HepG2 (cell line): Measurements from ENCODE around the gene TAGLN2. TPM values are rescaled to one million over a fixed set of nuclear protein-coding genes. Genes with fewer than 3 reads are reported as not detected.

ENCODE experiments used
- ATAC-seq: fragments of 200-7000 bp; cut with Tn5 transposase; 3 replicates; pipeline ENCODE4 v1.9.1; 2020; ENCODE audit warnings: mild to moderate bottlenecking, moderate library complexity
- BruUV-seq: library from RNA; stranded (reverse); fragments of 400-500 nt; replicated peaks from 2 replicates; lab custom pipeline; 2021; lab: Mats Ljungman, UMichigan
- CTCF ChIA-PET: fragments of 300-600 bp; formaldehyde crosslinking; extraction: SDS; loops from one replicate; lab custom pipeline; 2021; ENCODE audit warnings: low total read pairs, inconsistent platforms, low intra/inter-chr PET ratio; lab: Yijun Ruan, JAX
- POLR2A ChIA-PET: fragments of 350-600 bp; sonication (Branson Sonifier 250); formaldehyde crosslinking; loops from one replicate; lab custom pipeline; 2020; ENCODE audit warnings: antibody characterized with exemption, inconsistent platforms; lab: Yijun Ruan, JAX
- DNase-seq: peaks from one replicate; pipeline ENCODE4 v3.0.0-alpha.2; 2015; ENCODE audit warnings: low spot score
- FAIRE-seq: peaks from 3 replicates; lab custom pipeline; 2011; peaks lifted over from hg19 to GRCh38; lab: Jason Lieb, UNC
- H2AFZ ChIP-seq: one replicate; pipeline ENCODE4 v1.6.1; 2011; ENCODE audit warnings: low read length, inconsistent platforms
- H3K27ac ChIP-seq: fragments of 300-600 bp; 3 replicates; pipeline ENCODE4 v1.8.0; 2011; ENCODE audit warnings: mixed run types, mild to moderate bottlenecking, mixed read lengths, low read length, inconsistent platforms; ENCODE audit not compliant: insufficient read depth; ENCODE audit errors: extremely low read length
- H3K27me3 ChIP-seq, 2 experiments: fragments of 200-600 bp in 1 of 2; 2 replicates in 1 of 2; 3 replicates in 1 of 2; pipeline versions ENCODE4 v1.6.0 to v1.8.0; 2011; ENCODE audit warnings: low read length in 2 of 2, mild to moderate bottlenecking in 2 of 2, moderate library complexity in 2 of 2, inconsistent platforms in 1 of 2; ENCODE audit not compliant: insufficient read depth in 2 of 2, control insufficient read depth in 1 of 2
- H3K36me3 ChIP-seq, 2 experiments: fragments of 200-600 bp in 1 of 2; replicated peaks in 1 of 2; 2 replicates in 1 of 2; 3 replicates in 1 of 2; pipeline versions ENCODE4 v1.5.1 to v1.8.0; 2011; ENCODE audit warnings: low read length in 2 of 2, inconsistent platforms in 1 of 2; ENCODE audit not compliant: insufficient read depth in 2 of 2, control insufficient read depth in 1 of 2
- H3K4me1 ChIP-seq: 2 replicates; pipeline ENCODE4 v1.5.1; 2012; ENCODE audit warnings: low read length, inconsistent platforms; ENCODE audit not compliant: insufficient read depth
- H3K4me2 ChIP-seq: 2 replicates; pipeline ENCODE4 v1.6.0; 2011; ENCODE audit warnings: low read depth, low read length, inconsistent platforms
- H3K4me3 ChIP-seq, 3 experiments: fragments of 200-600 bp in 1 of 3; sonication (generic), shearing (Covaris generic) in 1 of 3; replicated peaks in 1 of 3; 2 replicates each; pipeline ENCODE4 v1.5.1; 2011 to 2016; ENCODE audit warnings: low read length in 3 of 3, inconsistent platforms in 2 of 3, low read depth in 2 of 3, mild to moderate bottlenecking in 2 of 3, control low read depth in 1 of 3, mixed read lengths in 1 of 3; ENCODE audit not compliant: insufficient read depth in 1 of 3
- H3K79me2 ChIP-seq: one replicate; pipeline ENCODE4 v1.6.1; 2011; ENCODE audit warnings: low read length, inconsistent platforms; ENCODE audit not compliant: insufficient read depth
- H3K9ac ChIP-seq: 2 replicates; pipeline ENCODE4 v1.6.0; 2011; ENCODE audit warnings: mild to moderate bottlenecking, low read depth, low read length, inconsistent platforms; ENCODE audit not compliant: insufficient read depth
- H3K9me3 ChIP-seq: 2 replicates; pipeline ENCODE4 v1.5.1; 2012; ENCODE audit warnings: mild to moderate bottlenecking, low read length
- H4K20me1 ChIP-seq: 2 replicates; pipeline ENCODE4 v1.6.0; 2011; ENCODE audit warnings: inconsistent platforms, mild to moderate bottlenecking, low read length, moderate library complexity; ENCODE audit not compliant: insufficient read depth
- ELF4 ChIP-seq: sonication (generic); formaldehyde crosslinking; IDR thresholded peaks from 2 replicates; pipeline ENCODE4 v1.5.0; 2020; ENCODE audit warnings: missing genetic modification reagents, mild to moderate bottlenecking, moderate library complexity, borderline replicate concordance
- GATA4 ChIP-seq: sonication (generic); IDR thresholded peaks from 2 replicates; pipeline ENCODE4 v1.6.1; 2016; ENCODE audit warnings: antibody characterized with exemption, low read depth, borderline replicate concordance
- GPN1 ChIP-seq: sonication (generic); formaldehyde crosslinking; IDR thresholded peaks from 2 replicates; pipeline ENCODE4 v1.5.1; 2020; ENCODE audit warnings: missing genetic modification reagents, borderline replicate concordance
- HNF1B ChIP-seq: sonication (generic); formaldehyde crosslinking; IDR thresholded peaks from 2 replicates; pipeline ENCODE4 v1.5.1; 2020; ENCODE audit warnings: mild to moderate bottlenecking, moderate library complexity, missing genetic modification reagents
- HOXA3 ChIP-seq: sonication (generic); formaldehyde crosslinking; IDR thresholded peaks from 2 replicates; pipeline ENCODE4 v1.5.0; 2020; ENCODE audit warnings: missing genetic modification reagents
- KDM3A ChIP-seq: IDR thresholded peaks from 2 replicates; pipeline ENCODE4 v1.6.1; 2018; ENCODE audit warnings: low read depth, missing compliant biosample characterization
- MAF1 ChIP-seq: sonication (generic); formaldehyde crosslinking; IDR thresholded peaks from 2 replicates; pipeline ENCODE4 v1.5.0; 2020; ENCODE audit warnings: missing genetic modification reagents, borderline replicate concordance
- MED13 ChIP-seq: sonication (generic); formaldehyde crosslinking; IDR thresholded peaks from 2 replicates; pipeline ENCODE4 v1.5.0; 2020; ENCODE audit warnings: missing genetic modification reagents
- NR3C1 ChIP-seq: sonication (generic); formaldehyde crosslinking; IDR thresholded peaks from 2 replicates; pipeline ENCODE4 v1.4.0; 2020; ENCODE audit warnings: missing genetic modification reagents
- REST ChIP-seq, 2 experiments: IDR thresholded peaks; 2 replicates each; pipeline ENCODE4 v1.6.1; 2011 to 2012; ENCODE audit warnings: low read length in 2 of 2, borderline replicate concordance in 1 of 2, low read depth in 1 of 2, mild to moderate bottlenecking in 1 of 2, moderate library complexity in 1 of 2
- SOX13 ChIP-seq, 3 experiments: fragments of 450-650 bp in 1 of 3; sonication (generic) in 1 of 3; formaldehyde crosslinking in 1 of 3; IDR thresholded peaks in 2 of 3; conservative IDR thresholded peaks in 1 of 3; 2 replicates each; pipeline versions ENCODE4 v1.5.0 to v1.6.1; 2016 to 2020; ENCODE audit warnings: antibody characterized with exemption in 1 of 3, mild to moderate bottlenecking in 1 of 3, missing compliant biosample characterization in 1 of 3, missing genetic modification reagents in 1 of 3, moderate library complexity in 1 of 3
- SOX5 ChIP-seq: IDR thresholded peaks from 2 replicates; pipeline ENCODE4 v1.6.1; 2016; ENCODE audit warnings: borderline replicate concordance
- XRCC5 ChIP-seq: fragments of 200-400 bp; formaldehyde crosslinking; optimal IDR thresholded peaks from 2 replicates; pipeline ENCODE3; 2017; ENCODE audit warnings: mild to moderate bottlenecking, low read length
- YEATS4 ChIP-seq: sonication (generic); formaldehyde crosslinking; IDR thresholded peaks from 2 replicates; pipeline ENCODE4 v1.4.0; 2020; ENCODE audit warnings: missing genetic modification reagents, borderline replicate concordance
- ZFAT ChIP-seq: sonication (generic); formaldehyde crosslinking; conservative IDR thresholded peaks from 2 replicates; pipeline ENCODE4 v1.8.1; 2023; ENCODE audit warnings: missing genetic modification reagents, inconsistent platforms
- ZNF160 ChIP-seq: sonication (generic); formaldehyde crosslinking; IDR thresholded peaks from 2 replicates; pipeline ENCODE4 v1.8.0; 2022; ENCODE audit warnings: mild to moderate bottlenecking, inconsistent platforms, missing genetic modification reagents
- ZNF205 ChIP-seq: IDR thresholded peaks from 2 replicates; pipeline ENCODE4 v1.6.1; 2018; ENCODE audit warnings: missing biosample characterization, missing genetic modification reagents
- ZNF225 ChIP-seq: sonication (generic); formaldehyde crosslinking; IDR thresholded peaks from 2 replicates; pipeline ENCODE4 v1.4.0; 2020; ENCODE audit warnings: mild to moderate bottlenecking, missing genetic modification reagents
- WGBS: methylation state at CpG from one replicate; pipeline ENCODE4 v1.1.6; 2017; ENCODE audit warnings: low lambda C conversion rate; 5-methylcytosine and 5-hydroxymethylcytosine counted together
- in situ Hi-C: cut with HindIII; loops from 2 replicates; pipeline ENCODE4 v1.10.0; 2017; ENCODE audit warnings: low pct_unique_long_range_greater_than_20kb; ENCODE audit not compliant: extremely low pct_ligation_motif_present
- intact Hi-C: fragments of 100-400 bp; cut with micrococcal nuclease; formaldehyde crosslinking; loops from one replicate; pipeline ENCODE4 v1.10.0; 2022; ENCODE audit not compliant: unreplicated experiment
- polyA plus RNA-seq, 8 experiments: library from polyadenylated mRNA; depleted of rRNA in 3 of 8; stranded (reverse) in 7 of 8; unstranded in 1 of 8; fragments of >200 nt; fragmentation: Illumina TruSeq in 4 of 8; extraction: Trizol in 4 of 8; gene quantifications; 2 replicates each; pipeline versions ENCODE4 v1.2.1 to v1.2.3, GENCODE V29; 2011 to 2016; ENCODE audit warnings: low read depth in 4 of 8, missing spikeins in 1 of 8, mixed read lengths in 1 of 8; ENCODE audit not compliant: insufficient read depth in 1 of 8
- total RNA-seq, 5 experiments: library from RNA; depleted of rRNA; stranded (reverse); fragments of >200 nt; fragmentation: Illumina TruSeq; extraction: Trizol; gene quantifications; 2 replicates each; pipeline ENCODE4 v1.2.3, GENCODE V29; 2016; ENCODE audit warnings: low read depth in 1 of 5

The TAGLN2 gene
- total and polyA plus RNA-seq, 2 of the 13 experiments (the other 11 are each of a cell fraction or from before 2014, with no cell fraction given) = 6.7 to 17.2 TPM

GRCh38 chr1:159949981-159950381 lies 24.7 kb upstream of the TAGLN2 start:
- ATAC-seq (no peak), DNase-seq (no peak), FAIRE-seq (no peak)
- no peak overlapping the region for H3K4me3 ChIP-seq
- H3K27ac ChIP-seq = no peak overlapping the region
- ChIA-PET CTCF (no interaction called here), POLR2A (no interaction called here)
- H3K4me2 ChIP-seq = no peak overlapping the region
- intact Hi-C loops = no loop called here
- peaks cover 2 to 35% of the 10 kb centered on the region in 2 experiments; a peak in 4 of 5 replicates for H3K27me3 ChIP-seq
- no peak for TF ChIP-seq MAF1 (CRISPR knock-in tag)
- TF ChIP-seq ZFAT (CRISPR knock-in tag) = no peak
- TF ChIP-seq SOX13 (IDR thresholded peaks at IDR 0.05) = no peak
- TF ChIP-seq SOX13 (CRISPR knock-in tag; conservative IDR thresholded peaks at IDR 0.05 in 1 of 2, IDR thresholded peaks at IDR 0.05 in 1 of 2) = no peak
- no peak for TF ChIP-seq YEATS4 (CRISPR knock-in tag)
- TF ChIP-seq XRCC5 = no peak
- no peak for TF ChIP-seq HNF1B
- no peak for TF ChIP-seq ZNF160 (CRISPR knock-in tag)
- no peak for TF ChIP-seq HOXA3
- no peak for TF ChIP-seq MED13 (CRISPR knock-in tag)
- no peak for TF ChIP-seq GATA4
- TF ChIP-seq NR3C1 (CRISPR knock-in tag) = no peak
- TF ChIP-seq KDM3A (CRISPR knock-in tag) = no peak
- TF ChIP-seq ZNF205 (CRISPR knock-in tag) = no peak
- no peak for TF ChIP-seq GPN1
- TF ChIP-seq SOX5 (CRISPR knock-in tag) = no peak
- no peak for TF ChIP-seq REST (IDR thresholded peaks at IDR 0.05; ENCODE audit: borderline replicate concordance in 1 of 2, low read depth in 1 of 2, low read length in 2 of 2)
- TF ChIP-seq ZNF225 (CRISPR knock-in tag) = no peak
- no peak for TF ChIP-seq ELF4
- no peaks in the 10 kb centered on the region for H4K20me1 ChIP-seq
- no peaks in the 10 kb centered on the region for H3K9me3 ChIP-seq
- BruUV-seq = no TSS peak
- in situ Hi-C loops = no loop called here
- H2AFZ ChIP-seq = no peak overlapping the region
- H3K9ac ChIP-seq = no peak overlapping the region
- no peaks in the 10 kb centered on the region for H3K36me3 ChIP-seq
- H3K4me1 ChIP-seq = peaks cover 11% of the 10 kb centered on the region
- WGBS = 17% methylated on average over 4 of the region's 4 CpGs
- H3K79me2 ChIP-seq = no peaks in the 10 kb centered on the region
